ENCODE results near the gene CCDC71L. TPM values are rescaled to one million over a fixed set of nuclear protein-coding genes. Genes with fewer than 3 reads are reported as not detected.

The CCDC71L gene
- total RNA-seq, 2 experiments from 2014 or later = 16.6 to 17.8 TPM

DNA sequence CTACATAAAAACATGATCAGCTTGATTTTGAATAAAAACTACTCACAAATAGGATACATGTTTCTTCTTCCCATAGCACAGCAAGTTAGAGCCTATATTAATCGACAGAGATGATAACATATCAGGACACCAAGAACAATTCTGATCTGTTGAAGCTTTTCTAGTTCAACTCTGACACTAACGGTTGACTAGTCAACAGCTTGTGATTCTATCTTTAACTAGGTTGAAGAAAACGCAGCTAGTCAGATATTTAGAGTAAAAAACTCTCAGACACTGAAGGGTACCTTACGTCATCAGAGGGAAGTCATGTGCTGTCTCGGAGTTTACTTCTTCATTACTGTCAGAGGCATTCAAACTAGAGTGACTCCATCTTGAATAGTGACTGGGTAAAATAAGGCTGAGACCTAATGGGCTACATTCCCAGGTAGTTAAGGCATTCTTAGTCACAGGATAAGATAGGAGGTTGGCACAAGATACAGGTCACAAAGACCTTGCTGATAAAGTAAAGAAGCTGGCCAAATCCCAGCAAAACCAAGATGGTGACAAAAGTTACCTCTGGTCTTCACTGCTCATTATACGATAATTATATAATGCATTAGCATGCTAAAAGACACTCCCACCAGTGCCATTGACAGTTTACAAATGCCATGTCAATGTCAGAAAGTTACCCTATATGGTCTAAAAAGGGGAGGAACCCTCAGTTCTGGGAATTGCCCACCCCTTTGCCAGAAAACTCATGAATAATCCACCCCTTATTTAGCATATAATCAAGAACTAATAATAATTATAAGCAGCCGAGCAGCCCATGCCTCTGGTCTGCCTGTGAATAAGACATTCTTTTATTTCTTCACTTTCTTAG is 21.3 kb downstream of the CCDC71L start:
- no peaks in the 10 kb centered on the region for H3K36me3 Mint-ChIP-seq (ENCODE audit: low read depth)
- no peak overlapping the region for H3K4me3 Mint-ChIP-seq
- H3K4me1 Mint-ChIP-seq (ENCODE audit: low read depth) = no peaks in the 10 kb centered on the region
- ChIA-PET POLR2A (interaction anchor here (0.6 kb wide), 1 partner anchor 114 kb away, joined by 3 read pairs; no protein-coding TSS in a partner anchor), CTCF (interaction anchor here (1.1 to 1.6 kb wide), 4 partner anchors 15 to 463 kb away, joined by 3 to 5 read pairs (median 3); no protein-coding TSS in a partner anchor)
- no peak overlapping the region for H3K27ac Mint-ChIP-seq
- no peaks in the 10 kb centered on the region for H3K9me3 Mint-ChIP-seq (ENCODE audit: insufficient read depth)
- H3K27me3 Mint-ChIP-seq (ENCODE audit: low read depth) = peaks cover 10% of the 10 kb centered on the region
- ATAC-seq (no peak), DNase-seq (no peak)

DNA sequence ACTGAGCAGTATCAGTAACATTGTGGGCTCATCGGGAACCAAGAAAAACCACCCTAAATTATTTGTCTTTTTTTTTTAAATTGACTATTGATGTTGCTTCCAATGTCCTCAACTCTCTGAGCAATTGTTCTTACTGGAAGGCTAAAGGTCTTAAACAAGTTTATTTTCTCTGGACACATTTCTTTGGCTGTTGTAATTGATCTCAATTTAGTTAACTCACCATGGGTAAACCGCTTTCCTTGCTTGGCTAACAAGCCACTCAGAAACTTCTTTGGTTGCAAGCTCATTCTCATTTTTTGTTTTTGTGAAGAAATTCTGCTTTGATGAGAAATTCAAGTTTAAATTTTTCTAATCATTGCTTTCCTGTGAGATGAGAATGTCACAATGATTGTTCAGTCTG is 25.5 kb downstream of the CCDC71L start:
- DNase-seq (no peak), ATAC-seq (no peak)
- H3K4me1 Mint-ChIP-seq (ENCODE audit: low read depth) = no peaks in the 10 kb centered on the region
- POLR2A ChIA-PET = no interaction called here
- H3K27me3 Mint-ChIP-seq (ENCODE audit: low read depth) = peaks cover 13% of the 10 kb centered on the region
- no peaks in the 10 kb centered on the region for H3K36me3 Mint-ChIP-seq (ENCODE audit: low read depth)
- H3K4me3 Mint-ChIP-seq = no peak overlapping the region
- CTCF ChIA-PET = interaction anchor here (0.9 kb wide), 1 partner anchor 9 kb away, joined by 3 read pairs; no protein-coding TSS in a partner anchor
- H3K9me3 Mint-ChIP-seq (ENCODE audit: insufficient read depth) = no peaks in the 10 kb centered on the region
- no peak overlapping the region for H3K27ac Mint-ChIP-seq

DNA sequence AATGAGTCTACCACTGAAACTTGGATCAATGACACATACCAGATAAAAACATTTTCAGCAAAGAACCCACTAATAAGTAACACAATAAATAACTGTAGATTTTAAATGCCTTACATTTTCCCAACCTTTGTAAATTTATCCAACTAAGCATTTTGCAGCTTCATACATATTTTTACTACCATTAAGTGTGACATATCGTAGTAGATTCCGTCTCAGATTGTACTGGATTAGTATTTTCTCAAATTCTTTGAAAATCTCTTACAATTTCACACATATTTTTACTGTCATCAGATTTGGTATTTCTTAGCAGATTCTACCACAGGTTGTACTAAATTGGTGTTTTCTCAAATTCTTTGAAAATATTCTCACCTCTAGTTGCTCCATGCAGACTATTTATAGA is 26.0 kb downstream of the CCDC71L start:
- peaks cover 10% of the 10 kb centered on the region for H3K27me3 Mint-ChIP-seq (ENCODE audit: low read depth)
- no peak for DNase-seq
- H3K36me3 Mint-ChIP-seq (ENCODE audit: low read depth) = no peaks in the 10 kb centered on the region
- no peak overlapping the region for H3K27ac Mint-ChIP-seq
- POLR2A ChIA-PET = no interaction called here
- H3K4me1 Mint-ChIP-seq (ENCODE audit: low read depth) = no peaks in the 10 kb centered on the region
- no peak for ATAC-seq
- CTCF ChIA-PET = interaction anchor here (0.9 kb wide), 1 partner anchor 9 kb away, joined by 3 read pairs; no protein-coding TSS in a partner anchor
- no peaks in the 10 kb centered on the region for H3K9me3 Mint-ChIP-seq (ENCODE audit: insufficient read depth)
- no peak overlapping the region for H3K4me3 Mint-ChIP-seq

DNA sequence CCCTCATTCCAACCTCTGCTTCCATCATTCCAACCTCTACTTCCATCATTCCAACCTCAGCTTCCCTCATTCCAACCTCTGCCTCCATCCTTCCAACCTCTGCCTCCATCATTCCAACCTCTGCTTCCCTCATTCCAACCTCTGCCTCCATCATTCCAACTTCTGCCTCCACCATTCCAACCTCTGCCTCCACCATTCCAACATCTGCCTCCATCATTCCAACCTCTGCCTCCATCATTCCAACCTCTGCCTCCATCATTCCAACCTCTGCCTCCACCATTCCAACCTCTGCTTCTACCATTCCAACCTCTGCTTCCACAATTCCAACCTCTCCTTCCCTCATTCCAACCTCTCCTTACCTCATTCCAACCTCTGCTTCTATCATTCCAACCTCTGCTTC is 30.3 kb downstream of the CCDC71L start:
- Mint-ChIP-seq H3K4me1 (ENCODE audit: low read depth) (peaks cover under 1% of the 10 kb centered on the region), H3K27ac (no peak overlapping the region), H3K4me3 (no peak overlapping the region), H3K27me3 (ENCODE audit: low read depth) (peaks cover 10% of the 10 kb centered on the region), H3K9me3 (ENCODE audit: insufficient read depth) (no peaks in the 10 kb centered on the region), H3K36me3 (ENCODE audit: low read depth) (no peaks in the 10 kb centered on the region)
- no peak for ATAC-seq
- ChIA-PET CTCF (interaction anchor here (1.2 kb wide), 1 partner anchor 24 kb away, joined by 4 read pairs; no protein-coding TSS in a partner anchor), POLR2A (no interaction called here)
- DNase-seq = no peak

DNA sequence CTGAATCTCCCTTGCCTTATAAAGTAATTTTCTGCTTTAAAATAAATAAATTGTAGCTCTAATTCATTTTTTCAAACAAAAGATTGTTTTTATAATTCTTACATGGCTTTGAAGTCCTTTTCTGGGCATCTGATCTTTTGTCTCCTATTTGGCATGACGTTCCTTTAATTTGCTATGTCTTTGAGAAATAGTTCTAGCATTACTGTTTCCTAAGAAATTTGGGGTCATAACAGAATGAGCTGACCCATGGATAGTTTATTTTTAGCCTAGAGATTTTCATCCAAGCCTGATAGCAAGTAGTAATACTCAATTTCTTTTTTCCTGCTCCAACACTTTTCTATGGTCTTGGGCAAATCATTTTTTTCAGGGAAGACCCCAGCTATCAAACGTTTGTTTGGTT is 31.4 kb downstream of the CCDC71L start:
- DNase-seq (no peak), ATAC-seq (no peak)
- Mint-ChIP-seq H3K27ac (no peak overlapping the region), H3K9me3 (ENCODE audit: insufficient read depth) (no peaks in the 10 kb centered on the region), H3K36me3 (ENCODE audit: low read depth) (no peaks in the 10 kb centered on the region), H3K4me1 (ENCODE audit: low read depth) (peaks cover 2% of the 10 kb centered on the region), H3K4me3 (no peak overlapping the region), H3K27me3 (ENCODE audit: low read depth) (peaks cover 4% of the 10 kb centered on the region)
- POLR2A ChIA-PET = no interaction called here
- CTCF ChIA-PET = interaction anchor here (0.6 to 1.2 kb wide), 3 partner anchors 22 to 86 kb away, joined by 3 to 4 read pairs (median 3); no protein-coding TSS in a partner anchor

DNA sequence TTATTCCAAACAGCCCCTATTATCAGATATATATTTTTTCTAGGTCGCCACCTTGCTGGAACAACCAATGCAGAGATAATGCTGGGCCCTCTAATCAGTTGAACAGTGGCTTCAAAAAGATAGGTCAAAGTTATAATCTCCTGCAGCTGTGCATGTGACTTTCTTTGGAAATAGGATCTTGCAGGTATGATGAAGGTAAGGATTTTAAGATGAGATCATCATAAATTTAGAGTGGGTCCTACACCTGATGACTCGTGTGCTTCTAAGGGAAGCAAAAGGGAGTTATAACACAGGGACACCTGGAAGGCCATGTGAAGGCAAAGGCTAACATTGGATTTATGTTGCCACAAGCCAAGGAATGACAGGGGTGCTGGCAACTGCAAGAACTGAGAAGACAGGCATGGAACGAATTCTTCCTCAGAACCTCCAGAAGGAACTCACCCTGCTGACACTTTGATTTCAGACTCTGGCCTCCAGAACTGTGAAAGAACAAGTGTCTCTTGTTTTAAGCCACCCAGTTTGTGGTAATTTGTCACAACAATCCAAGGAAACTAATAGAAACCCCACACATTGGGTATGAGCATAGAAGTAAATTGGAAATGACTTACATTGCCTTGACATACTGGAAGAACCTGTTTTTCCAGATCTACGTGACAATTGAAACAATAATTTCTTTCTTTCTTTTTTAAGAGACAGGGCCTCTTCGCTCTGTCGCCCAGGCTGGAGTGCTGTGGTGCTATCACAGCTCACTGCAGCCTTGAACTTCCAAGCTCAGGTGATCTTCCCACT is 34.4 kb downstream of the CCDC71L start:
- ChIA-PET CTCF (no interaction called here), POLR2A (no interaction called here)
- Mint-ChIP-seq H3K4me3 (no peak overlapping the region), H3K36me3 (ENCODE audit: low read depth) (no peaks in the 10 kb centered on the region), H3K9me3 (ENCODE audit: insufficient read depth) (no peaks in the 10 kb centered on the region), H3K27me3 (ENCODE audit: low read depth) (peaks cover 4% of the 10 kb centered on the region), H3K4me1 (ENCODE audit: low read depth) (peaks cover 2% of the 10 kb centered on the region), H3K27ac (no peak overlapping the region)
- ATAC-seq (no peak), DNase-seq (no peak)

DNA sequence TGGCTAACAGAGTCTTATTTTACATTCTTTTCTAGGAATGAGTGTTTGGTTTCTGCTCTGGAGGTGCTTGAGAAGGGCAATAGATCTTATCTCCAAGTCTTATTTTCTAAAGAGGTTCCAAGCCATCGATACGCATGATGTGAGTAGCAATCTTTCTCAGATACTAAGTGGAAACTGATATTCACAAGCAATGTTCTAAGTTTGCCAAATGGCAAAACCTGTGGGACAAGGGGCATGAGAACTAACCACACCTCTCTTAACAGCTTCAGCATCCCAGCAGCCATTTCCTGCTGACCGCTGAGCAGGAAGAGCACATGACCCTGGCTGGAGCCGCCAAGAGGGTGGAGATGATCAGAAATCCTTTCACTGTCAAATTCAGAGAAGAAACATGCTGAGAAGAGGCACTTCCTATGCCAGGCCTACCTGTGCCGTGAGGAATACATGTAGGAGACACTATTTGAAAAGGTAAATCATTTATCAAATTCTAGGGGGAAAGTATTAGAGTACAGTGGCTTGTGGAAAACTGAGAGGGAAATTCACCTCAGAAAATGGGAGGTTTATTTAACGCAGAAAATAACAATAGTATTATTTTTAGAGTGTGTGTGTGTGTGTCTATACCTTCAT is 35.2 kb downstream of the CCDC71L start:
- POLR2A ChIA-PET = no interaction called here

DNA sequence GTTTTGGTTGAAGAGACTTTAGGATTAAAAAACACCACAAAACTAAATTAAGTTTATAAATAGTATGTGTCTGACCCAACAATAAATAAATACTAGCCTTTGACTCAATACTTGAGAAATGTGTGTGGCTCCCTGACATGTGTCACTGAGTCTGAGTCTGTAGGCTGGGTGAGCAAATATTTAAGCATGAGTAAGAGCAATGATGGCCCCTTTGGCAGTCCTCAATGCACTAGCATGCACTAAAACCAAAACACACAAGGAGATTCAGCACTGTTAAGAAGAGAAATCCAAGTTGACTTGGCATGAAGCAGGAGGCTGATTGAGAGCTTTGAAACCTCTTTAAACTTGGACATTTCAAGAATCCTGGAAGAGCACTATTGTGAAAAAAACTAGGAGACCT is 37.1 kb downstream of the CCDC71L start:
- ATAC-seq (no peak), DNase-seq (no peak)
- no peak overlapping the region for H3K4me3 Mint-ChIP-seq
- POLR2A ChIA-PET = no interaction called here
- no peak overlapping the region for H3K27ac Mint-ChIP-seq
- H3K27me3 Mint-ChIP-seq (ENCODE audit: low read depth) = peaks cover 7% of the 10 kb centered on the region
- CTCF ChIA-PET = no interaction called here
- no peaks in the 10 kb centered on the region for H3K9me3 Mint-ChIP-seq (ENCODE audit: insufficient read depth)
- H3K36me3 Mint-ChIP-seq (ENCODE audit: low read depth) = no peaks in the 10 kb centered on the region
- H3K4me1 Mint-ChIP-seq (ENCODE audit: low read depth) = peaks cover 2% of the 10 kb centered on the region

More for the DNA sequence above, 35.2 kb downstream of the CCDC71L start:
- ATAC-seq (no peak), DNase-seq (no peak)
- no peaks in the 10 kb centered on the region for H3K9me3 Mint-ChIP-seq (ENCODE audit: insufficient read depth)
- no peak overlapping the region for H3K4me3 Mint-ChIP-seq
- CTCF ChIA-PET = no interaction called here
- H3K36me3 Mint-ChIP-seq (ENCODE audit: low read depth) = no peaks in the 10 kb centered on the region
- H3K27ac Mint-ChIP-seq = no peak overlapping the region
- H3K27me3 Mint-ChIP-seq (ENCODE audit: low read depth) = peaks cover 4% of the 10 kb centered on the region
- H3K4me1 Mint-ChIP-seq (ENCODE audit: low read depth) = peaks cover 2% of the 10 kb centered on the region

DNA sequence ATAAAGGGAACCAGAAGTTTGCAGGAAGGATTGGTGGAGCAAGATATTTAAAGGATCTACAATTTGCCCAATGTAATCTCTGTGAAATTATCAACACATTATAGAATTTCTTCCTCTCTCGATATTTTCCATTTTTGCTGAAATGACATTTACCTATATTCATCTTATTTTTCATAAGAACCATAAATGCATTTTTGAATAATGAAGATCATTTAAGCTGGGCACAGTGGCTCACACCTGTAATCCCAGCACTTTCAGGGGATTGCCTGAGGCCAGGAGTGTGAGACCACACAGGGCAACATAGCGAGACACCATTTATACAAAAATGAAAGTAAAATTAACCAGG is 37.7 kb downstream of the CCDC71L start:
- peaks cover 2% of the 10 kb centered on the region for H3K4me1 Mint-ChIP-seq (ENCODE audit: low read depth)
- ChIA-PET CTCF (no interaction called here), POLR2A (no interaction called here)
- ATAC-seq = no peak
- DNase-seq = no peak
- peaks cover 7% of the 10 kb centered on the region for H3K27me3 Mint-ChIP-seq (ENCODE audit: low read depth)
- H3K9me3 Mint-ChIP-seq (ENCODE audit: insufficient read depth) = no peaks in the 10 kb centered on the region
- H3K27ac Mint-ChIP-seq = no peak overlapping the region
- no peaks in the 10 kb centered on the region for H3K36me3 Mint-ChIP-seq (ENCODE audit: low read depth)
- no peak overlapping the region for H3K4me3 Mint-ChIP-seq

DNA sequence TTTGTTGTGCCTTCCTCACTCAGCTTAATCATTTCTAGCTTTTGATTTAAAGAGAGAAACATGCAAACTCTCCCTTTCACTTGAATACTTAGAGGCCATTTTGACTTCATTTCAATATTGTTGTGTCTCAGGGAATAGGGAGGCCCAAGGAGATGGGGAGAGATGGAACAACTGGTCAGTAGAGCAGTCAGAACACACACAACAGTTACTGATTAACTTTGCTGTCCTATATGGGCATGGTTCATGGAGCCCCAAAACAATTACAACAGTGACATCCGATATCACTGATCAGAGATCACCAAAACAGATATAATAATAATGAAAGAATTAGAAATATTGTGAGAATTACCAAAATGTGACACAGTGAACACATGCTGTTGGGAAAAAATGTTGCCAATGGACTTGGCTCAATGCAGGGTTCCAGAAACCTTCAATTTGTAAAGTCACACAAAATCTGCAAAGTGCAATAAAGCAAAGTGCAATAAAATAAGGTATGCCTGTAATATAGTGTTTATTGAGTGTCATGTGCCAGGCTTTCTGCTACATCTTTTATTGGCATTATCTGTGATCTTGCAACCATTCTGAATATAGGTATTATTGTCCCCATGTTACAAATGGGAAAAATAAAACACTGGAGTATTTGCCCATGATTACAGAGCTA is 38.2 kb downstream of the CCDC71L start:
- peaks cover 2% of the 10 kb centered on the region for H3K4me1 Mint-ChIP-seq (ENCODE audit: low read depth)
- no peak overlapping the region for H3K27ac Mint-ChIP-seq
- peaks cover 7% of the 10 kb centered on the region for H3K27me3 Mint-ChIP-seq (ENCODE audit: low read depth)
- H3K36me3 Mint-ChIP-seq (ENCODE audit: low read depth) = no peaks in the 10 kb centered on the region
- DNase-seq (no peak), ATAC-seq (no peak)
- no peaks in the 10 kb centered on the region for H3K9me3 Mint-ChIP-seq (ENCODE audit: insufficient read depth)
- POLR2A ChIA-PET = no interaction called here
- H3K4me3 Mint-ChIP-seq = no peak overlapping the region
- CTCF ChIA-PET = interaction anchor here (0.5 kb wide), 1 partner anchor 688 kb away, joined by 3 read pairs; no protein-coding TSS in a partner anchor

DNA sequence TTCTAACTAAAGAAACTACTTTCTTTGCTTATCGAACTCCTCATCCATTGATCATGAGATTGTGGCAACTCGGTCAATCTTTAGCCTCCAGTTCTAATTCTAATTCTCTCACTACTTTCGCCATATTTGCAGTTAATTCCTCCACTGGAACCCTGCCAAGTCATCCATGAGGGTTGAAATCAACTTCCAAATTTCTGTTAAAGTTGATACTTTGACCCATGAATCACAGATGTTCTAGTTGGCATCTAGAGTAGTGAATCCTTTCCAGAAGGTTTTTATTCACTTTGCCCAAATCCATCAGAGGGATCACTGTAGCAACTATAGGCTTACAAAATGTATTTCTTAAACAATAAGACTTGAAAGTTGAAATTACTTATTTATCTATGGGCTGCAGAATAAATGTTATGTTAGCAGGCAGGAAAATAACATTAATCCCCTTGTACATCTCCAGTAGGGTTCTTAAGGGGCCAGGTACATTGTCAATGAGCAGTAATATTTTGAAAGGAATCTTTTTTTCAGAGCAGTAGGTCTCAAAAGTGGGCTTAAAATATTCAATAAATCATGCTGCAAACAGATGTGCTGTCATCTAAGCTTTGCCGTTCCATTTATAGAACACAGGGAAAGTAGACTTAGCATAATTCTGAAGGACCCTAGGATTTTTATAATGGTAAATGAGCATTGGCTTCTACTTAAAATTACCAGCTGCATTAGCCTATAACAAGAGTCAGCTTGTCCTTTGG is 39.4 kb downstream of the CCDC71L start:
- H3K27me3 Mint-ChIP-seq (ENCODE audit: low read depth) = peaks cover 7% of the 10 kb centered on the region
- POLR2A ChIA-PET = no interaction called here
- DNase-seq = no peak
- H3K4me1 Mint-ChIP-seq (ENCODE audit: low read depth) = peaks cover 2% of the 10 kb centered on the region
- no peak for ATAC-seq
- no peak overlapping the region for H3K27ac Mint-ChIP-seq
- no peak overlapping the region for H3K4me3 Mint-ChIP-seq
- no peaks in the 10 kb centered on the region for H3K36me3 Mint-ChIP-seq (ENCODE audit: low read depth)
- H3K9me3 Mint-ChIP-seq (ENCODE audit: insufficient read depth) = no peaks in the 10 kb centered on the region
- CTCF ChIA-PET = no interaction called here
